Chondrocyte (in vitro differentiated cells): ENCODE measurements around the gene QSER1. TPM values are rescaled to one million over a fixed set of nuclear protein-coding genes. Genes with fewer than 3 reads are reported as not detected.

Experiments used
- DNase-seq: peaks from one replicate; pipeline ENCODE4 v3.0.0; 2021; ENCODE audit warnings: mixed read lengths, low spot score
- H3K27ac Mint-ChIP-seq: one replicate; pipeline ENCODE4 v1.8.0; 2021; ENCODE audit warnings: mild to moderate bottlenecking, moderate library complexity, mixed read lengths; ENCODE audit not compliant: unreplicated experiment
- H3K27me3 Mint-ChIP-seq: 2 replicates; pipeline ENCODE4 v1.8.0; 2021; ENCODE audit warnings: low read depth, mixed read lengths
- H3K36me3 Mint-ChIP-seq: 2 replicates; pipeline ENCODE4 v1.8.0; 2021; ENCODE audit warnings: low read depth, mixed read lengths
- H3K4me1 Mint-ChIP-seq: 2 replicates; pipeline ENCODE4 v1.8.0; 2021; ENCODE audit warnings: low read depth, mild to moderate bottlenecking, mixed read lengths
- H3K4me3 Mint-ChIP-seq: one replicate; pipeline ENCODE4 v1.8.0; 2021; ENCODE audit warnings: mild to moderate bottlenecking, moderate library complexity, mixed read lengths; ENCODE audit not compliant: unreplicated experiment
- H3K9me3 Mint-ChIP-seq: 2 replicates; pipeline ENCODE4 v1.8.0; 2021; ENCODE audit warnings: low read depth, mixed read lengths
- CTCF ChIP-seq: fragments of 200-600 bp; sonication (generic); IDR thresholded peaks from 2 replicates; pipeline ENCODE4 v1.5.0; 2021; ENCODE audit warnings: antibody characterized with exemption, mild to moderate bottlenecking, moderate library complexity
- total RNA-seq: library from RNA; stranded (reverse); gene quantifications from 3 replicates; pipeline ENCODE4 v1.2.1, GENCODE V29; 2021

QSER1 gene
- total RNA-seq, 1 donor from 2014 or later: 19.9 TPM

DNA sequence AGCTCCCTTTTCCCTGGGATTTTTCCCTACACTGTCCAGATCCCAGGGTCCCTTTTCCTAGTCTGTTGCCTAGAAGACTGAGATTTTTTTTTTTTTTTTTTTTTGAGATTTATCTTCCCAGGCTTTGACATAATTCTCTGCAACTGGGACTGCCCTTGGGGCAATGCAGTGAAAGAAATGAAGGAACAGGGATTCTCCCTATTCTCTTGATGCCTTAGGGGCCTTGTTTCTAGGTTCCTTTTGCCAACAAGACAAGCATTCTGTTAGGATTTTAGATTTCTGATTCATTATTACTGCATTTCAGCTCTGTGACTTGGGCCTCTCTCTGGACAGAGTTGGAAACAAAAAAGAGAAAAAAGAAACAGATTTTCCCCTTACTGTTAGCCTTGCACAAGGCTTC is 47.3 kb downstream of the QSER1 start:
- H3K27me3 Mint-ChIP-seq: no peaks in the 10 kb centered on the region
- no peak for DNase-seq
- H3K27ac Mint-ChIP-seq: no peak overlapping the region
- no peak overlapping the region for H3K4me3 Mint-ChIP-seq
- no peaks in the 10 kb centered on the region for H3K9me3 Mint-ChIP-seq
- peaks cover 14% of the 10 kb centered on the region for H3K4me1 Mint-ChIP-seq
- TF ChIP-seq CTCF: no peak
- peaks cover 5% of the 10 kb centered on the region for H3K36me3 Mint-ChIP-seq

GRCh38 chr11:32940865-32941264 is 48.3 kb downstream of the QSER1 start:
- peaks cover 5% of the 10 kb centered on the region for H3K36me3 Mint-ChIP-seq

GRCh38 chr11:32947978-32948377 is 55.4 kb downstream of the QSER1 start:
- Mint-ChIP-seq H3K4me1 (peaks cover 11% of the 10 kb centered on the region), H3K36me3 (peaks cover 5% of the 10 kb centered on the region), H3K9me3 (peaks cover 6% of the 10 kb centered on the region), H3K27me3 (no peaks in the 10 kb centered on the region), H3K4me3 (no peak overlapping the region), H3K27ac (no peak overlapping the region)
- no peak for DNase-seq
- TF ChIP-seq CTCF: no peak

More at GRCh38 chr11:32940865-32941264, 48.3 kb downstream of the QSER1 start:
- Mint-ChIP-seq H3K9me3 (no peaks in the 10 kb centered on the region), H3K4me1 (peaks cover 14% of the 10 kb centered on the region), H3K27ac (no peak overlapping the region), H3K4me3 (no peak overlapping the region), H3K27me3 (no peaks in the 10 kb centered on the region)
- no peak for DNase-seq
- TF ChIP-seq CTCF: no peak

- Mint-ChIP-seq H3K4me1 (peaks cover 11% of the 10 kb centered on the region), H3K27me3 (no peaks in the 10 kb centered on the region), H3K27ac (no peak overlapping the region), H3K4me3 (no peak overlapping the region), H3K9me3 (peaks cover 6% of the 10 kb centered on the region), H3K36me3 (peaks cover 5% of the 10 kb centered on the region)
- TF ChIP-seq CTCF: no peak
- DNase-seq: no peak
These were observed 57.1 kb downstream of the QSER1 start for GRCh38 chr11:32949739-32950138.

DNA sequence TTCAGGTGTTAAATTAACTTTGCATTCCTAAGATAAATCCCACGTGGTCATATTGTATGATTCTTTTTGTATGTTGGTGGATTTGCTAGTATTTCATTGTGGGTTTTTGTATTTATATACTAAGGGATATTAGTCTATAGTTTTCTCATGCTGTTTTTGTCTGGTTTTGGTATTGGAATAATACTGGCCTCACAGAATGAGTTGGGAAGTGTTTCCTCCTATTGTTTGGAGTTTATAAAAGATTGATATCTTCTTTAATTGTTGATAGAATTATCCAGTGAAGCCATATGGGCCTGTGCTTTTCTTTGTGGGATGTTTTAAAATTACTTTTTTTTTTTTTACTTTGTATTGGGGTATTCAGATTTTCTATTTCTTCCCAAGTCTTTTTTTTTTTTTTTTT is 59.8 kb downstream of the QSER1 start:
- Mint-ChIP-seq H3K9me3 (peaks cover 6% of the 10 kb centered on the region), H3K4me1 (peaks cover 11% of the 10 kb centered on the region), H3K36me3 (peaks cover 5% of the 10 kb centered on the region), H3K27me3 (no peaks in the 10 kb centered on the region), H3K27ac (no peak overlapping the region), H3K4me3 (no peak overlapping the region)
- TF ChIP-seq CTCF: no peak
- DNase-seq: no peak
